Progenitor cell of endocrine pancreas (in vitro differentiated cells): Measurements from ENCODE around the gene ANKRD6. TPM values are rescaled to one million over a fixed set of nuclear protein-coding genes. Genes with fewer than 3 reads are reported as not detected.

ENCODE experiments used
- DNase-seq: peaks from one replicate; pipeline ENCODE4 v3.0.0; 2021; ENCODE audit warnings: low spot score; ENCODE audit not compliant: unreplicated experiment
- H3K27ac Mint-ChIP-seq: 2 replicates; pipeline ENCODE4 v1.8.0; 2021; ENCODE audit warnings: mild to moderate bottlenecking, moderate library complexity, mixed read lengths
- H3K27me3 Mint-ChIP-seq: 2 replicates; pipeline ENCODE4 v1.8.0; 2021; ENCODE audit warnings: mixed read lengths
- H3K36me3 Mint-ChIP-seq: 2 replicates; pipeline ENCODE4 v1.8.0; 2022; ENCODE audit warnings: mixed read lengths; ENCODE audit not compliant: insufficient read depth
- H3K4me1 Mint-ChIP-seq: 2 replicates; pipeline ENCODE4 v1.8.0; 2021; ENCODE audit warnings: low read depth, mixed read lengths
- H3K4me3 Mint-ChIP-seq: 2 replicates; pipeline ENCODE4 v1.8.0; 2021; ENCODE audit warnings: low read depth, mild to moderate bottlenecking, moderate library complexity, mixed read lengths
- H3K9me3 Mint-ChIP-seq: 2 replicates; pipeline ENCODE4 v1.8.0; 2021; ENCODE audit warnings: low read depth, mixed read lengths
- CTCF ChIP-seq: fragments of 200-600 bp; sonication (generic); IDR thresholded peaks from one replicate; pipeline ENCODE4 v1.5.0; 2021; ENCODE audit warnings: antibody characterized with exemption, mild to moderate bottlenecking; ENCODE audit not compliant: unreplicated experiment
- total RNA-seq: library from RNA; stranded (reverse); gene quantifications from 2 replicates; pipeline ENCODE4 v1.2.1, GENCODE V29; 2021

Gene ANKRD6
- total RNA-seq, 1 donor from 2014 or later: 32.4 TPM

GRCh38 chr6:89400912-89401399, 32.0 kb upstream of the ANKRD6 start:
- H3K9me3 Mint-ChIP-seq: no peaks in the 10 kb centered on the region
- H3K27me3 Mint-ChIP-seq: peaks cover 14% of the 10 kb centered on the region
- H3K4me3 Mint-ChIP-seq: no peak overlapping the region
- H3K27ac Mint-ChIP-seq: no peak overlapping the region
- no peak for DNase-seq
- H3K4me1 Mint-ChIP-seq: peaks cover 5% of the 10 kb centered on the region
- H3K36me3 Mint-ChIP-seq: no peaks in the 10 kb centered on the region
- no peak for TF ChIP-seq CTCF

- no peak overlapping the region for H3K4me3 Mint-ChIP-seq
Measured at GRCh38 chr6:89402776-89403175, 30.2 kb upstream of the ANKRD6 start.

GRCh38 chr6:89404512-89404911, 28.4 kb upstream of the ANKRD6 start:
- Mint-ChIP-seq H3K27me3 (peaks cover 48% of the 10 kb centered on the region), H3K27ac (no peak overlapping the region), H3K36me3 (no peaks in the 10 kb centered on the region), H3K4me3 (no peak overlapping the region), H3K4me1 (peaks cover 5% of the 10 kb centered on the region), H3K9me3 (no peaks in the 10 kb centered on the region)
- no peak for TF ChIP-seq CTCF
- no peak for DNase-seq

More at GRCh38 chr6:89402776-89403175, 30.2 kb upstream of the ANKRD6 start:
- no peaks in the 10 kb centered on the region for H3K9me3 Mint-ChIP-seq
- H3K27ac Mint-ChIP-seq: no peak overlapping the region
- H3K27me3 Mint-ChIP-seq: peaks cover 32% of the 10 kb centered on the region
- DNase-seq: no peak
- H3K36me3 Mint-ChIP-seq: no peaks in the 10 kb centered on the region
- H3K4me1 Mint-ChIP-seq: peaks cover 5% of the 10 kb centered on the region
- no peak for TF ChIP-seq CTCF

- H3K4me3 Mint-ChIP-seq: no peak overlapping the region
- peaks cover 62% of the 10 kb centered on the region for H3K27me3 Mint-ChIP-seq
- H3K36me3 Mint-ChIP-seq: no peaks in the 10 kb centered on the region
- no peaks in the 10 kb centered on the region for H3K9me3 Mint-ChIP-seq
- no peak overlapping the region for H3K27ac Mint-ChIP-seq
- no peak for TF ChIP-seq CTCF
- no peak for DNase-seq
- H3K4me1 Mint-ChIP-seq: peaks cover 8% of the 10 kb centered on the region
Measured at GRCh38 chr6:89406141-89406540, 26.8 kb upstream of the ANKRD6 start.

GRCh38 chr6:89409461-89410035, 23.4 kb upstream of the ANKRD6 start:
- no peak for DNase-seq
- no peak overlapping the region for H3K4me3 Mint-ChIP-seq
- H3K27ac Mint-ChIP-seq: no peak overlapping the region
- TF ChIP-seq CTCF: no peak
- H3K27me3 Mint-ChIP-seq: peaks cover 79% of the 10 kb centered on the region
- peaks cover 6% of the 10 kb centered on the region for H3K4me1 Mint-ChIP-seq
- H3K36me3 Mint-ChIP-seq: no peaks in the 10 kb centered on the region
- no peaks in the 10 kb centered on the region for H3K9me3 Mint-ChIP-seq
